ENCODE data around the gene CABLES2.

Gene CABLES2

GRCh38 chr20:62361799-62362589 lies 45.1 kb downstream of the CABLES2 start:
- DNase-seq (ENCODE audit: low read depth, low spot score) = no peak

GRCh38 chr20:62360854-62361798 lies 46.0 kb downstream of the CABLES2 start:
- no peak for DNase-seq (ENCODE audit: low read depth, low spot score)

- no peak for DNase-seq (ENCODE audit: low read depth, low spot score)
Measured at GRCh38 chr20:62359491-62360121, 47.5 kb downstream of the CABLES2 start.

GRCh38 chr20:62359043-62359490 lies 48.0 kb downstream of the CABLES2 start:
- DNase-seq (ENCODE audit: low read depth, low spot score) = no peak

- no peak for DNase-seq (ENCODE audit: low read depth, low spot score)
Measured at GRCh38 chr20:62358171-62359042, 48.7 kb downstream of the CABLES2 start.

GRCh38 chr20:62357681-62358080 lies 49.4 kb downstream of the CABLES2 start:
- no peak for DNase-seq (ENCODE audit: low read depth, low spot score)

GRCh38 chr20:62357187-62357667 lies 49.9 kb downstream of the CABLES2 start:
- no peak for DNase-seq (ENCODE audit: low read depth, low spot score)

- DNase-seq (ENCODE audit: low read depth, low spot score) = no peak
Measured at GRCh38 chr20:62356589-62357186, 50.4 kb downstream of the CABLES2 start.

GRCh38 chr20:62355878-62356588 lies 51.1 kb downstream of the CABLES2 start:
- DNase-seq (ENCODE audit: low read depth, low spot score) = no peak

- DNase-seq (ENCODE audit: low read depth, low spot score) = no peak
Measured at GRCh38 chr20:62355516-62355877, 51.6 kb downstream of the CABLES2 start.

GRCh38 chr20:62354811-62355341 lies 52.2 kb downstream of the CABLES2 start:
- no peak for DNase-seq (ENCODE audit: low read depth, low spot score)

GRCh38 chr20:62354031-62354808 lies 52.9 kb downstream of the CABLES2 start:
- DNase-seq (ENCODE audit: low read depth, low spot score) = no peak

GRCh38 chr20:62353289-62354030 lies 53.6 kb downstream of the CABLES2 start:
- no peak for DNase-seq (ENCODE audit: low read depth, low spot score)

- DNase-seq (ENCODE audit: low read depth, low spot score) = no peak
Measured at GRCh38 chr20:62352402-62353288, 54.4 kb downstream of the CABLES2 start.

- DNase-seq (ENCODE audit: low read depth, low spot score) = no peak
Measured at GRCh38 chr20:62351469-62352401, 55.4 kb downstream of the CABLES2 start.
